Keratinocyte (primary cell): ENCODE results near the gene SNAP25.

Experiments
- EZH2 ChIP-seq: IDR thresholded peaks from one replicate; pipeline ENCODE4 v1.6.1; 2012; ENCODE audit warnings: inconsistent platforms, mild to moderate bottlenecking, low read length, moderate library complexity
- TF ChIP-seq, protein P1 (sequence below), 3 experiments: IDR thresholded peaks in 1 of 3; conservative IDR thresholded peaks in 1 of 3; optimal IDR thresholded peaks in 1 of 3; 2 replicates in 2 of 3; 3 replicates in 1 of 3; pipeline versions ENCODE3 to v1.5.1; 2011; ENCODE audit warnings: low read length in 3 of 3, mild to moderate bottlenecking in 3 of 3, moderate library complexity in 2 of 3, control low read depth in 1 of 3, inconsistent platforms in 1 of 3; ENCODE audit not compliant: insufficient read depth in 2 of 3; ENCODE audit errors: extremely low read depth in 1 of 3

DNA sequence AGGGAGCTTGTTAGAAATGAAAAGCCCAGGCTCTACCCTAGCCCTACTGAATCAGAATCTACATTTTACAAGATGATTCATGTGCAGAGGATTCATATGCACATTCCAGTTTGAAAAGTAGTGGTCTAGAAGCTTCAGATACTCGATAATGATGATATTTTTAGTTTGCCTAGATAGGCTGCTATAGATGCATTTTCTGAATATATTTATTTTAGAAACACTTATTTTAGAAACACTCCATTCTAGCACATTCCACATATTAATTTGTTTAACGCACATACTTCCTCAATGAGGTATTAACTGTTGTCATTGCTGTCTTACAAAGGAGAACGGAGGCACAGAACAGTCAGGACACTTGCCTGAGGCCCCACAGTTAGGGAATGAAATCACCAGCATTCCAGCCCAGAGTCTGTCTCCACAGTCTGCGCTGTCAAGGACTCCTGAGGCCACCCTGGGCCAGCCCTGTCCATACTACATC lies 64.4 kb downstream of the SNAP25 start:
- TF ChIP-seq, protein P1, sequence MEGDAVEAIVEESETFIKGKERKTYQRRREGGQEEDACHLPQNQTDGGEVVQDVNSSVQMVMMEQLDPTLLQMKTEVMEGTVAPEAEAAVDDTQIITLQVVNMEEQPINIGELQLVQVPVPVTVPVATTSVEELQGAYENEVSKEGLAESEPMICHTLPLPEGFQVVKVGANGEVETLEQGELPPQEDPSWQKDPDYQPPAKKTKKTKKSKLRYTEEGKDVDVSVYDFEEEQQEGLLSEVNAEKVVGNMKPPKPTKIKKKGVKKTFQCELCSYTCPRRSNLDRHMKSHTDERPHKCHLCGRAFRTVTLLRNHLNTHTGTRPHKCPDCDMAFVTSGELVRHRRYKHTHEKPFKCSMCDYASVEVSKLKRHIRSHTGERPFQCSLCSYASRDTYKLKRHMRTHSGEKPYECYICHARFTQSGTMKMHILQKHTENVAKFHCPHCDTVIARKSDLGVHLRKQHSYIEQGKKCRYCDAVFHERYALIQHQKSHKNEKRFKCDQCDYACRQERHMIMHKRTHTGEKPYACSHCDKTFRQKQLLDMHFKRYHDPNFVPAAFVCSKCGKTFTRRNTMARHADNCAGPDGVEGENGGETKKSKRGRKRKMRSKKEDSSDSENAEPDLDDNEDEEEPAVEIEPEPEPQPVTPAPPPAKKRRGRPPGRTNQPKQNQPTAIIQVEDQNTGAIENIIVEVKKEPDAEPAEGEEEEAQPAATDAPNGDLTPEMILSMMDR (optimal IDR thresholded peaks at IDR 0.05 in 1 of 3, IDR thresholded peaks at IDR 0.05 in 1 of 3, conservative IDR thresholded peaks at IDR 0.05 in 1 of 3; ENCODE audit: extremely low read depth in 1 of 3, insufficient read depth in 2 of 3, low read length in 3 of 3): no peak
- TF ChIP-seq EZH2: no peak
